IMR-90 (cell line): ENCODE measurements around the gene LARP1. TPM values are rescaled to one million over a fixed set of nuclear protein-coding genes. Genes with fewer than 3 reads are reported as not detected.

ENCODE experiments used
- ATAC-seq: fragments of 200-7000 bp; cut with Tn5 transposase; 2 replicates; pipeline ENCODE4 v1.9.1; 2020; ENCODE audit warnings: low read depth, mild to moderate bottlenecking, moderate library complexity
- BruUV-seq: library from RNA; stranded (reverse); fragments of 400-500 nt; replicated peaks from 2 replicates; lab custom pipeline; 2021; lab: Mats Ljungman, UMichigan
- CTCF ChIA-PET: fragments of 300-600 bp; formaldehyde crosslinking; extraction: SDS; loops from one replicate; lab custom pipeline; 2021; ENCODE audit warnings: antibody characterized with exemption; lab: Yijun Ruan, JAX
- POLR2A ChIA-PET: fragments of 300-600 bp; sonication (Branson Sonifier 250); formaldehyde crosslinking; loops from one replicate; lab custom pipeline; 2022; ENCODE audit warnings: antibody characterized with exemption; ENCODE audit not compliant: unreplicated experiment; lab: Charles Lee
- DNase-seq: peaks from one replicate; pipeline ENCODE4 v3.0.0; 2013
- H2AFZ ChIP-seq: replicated peaks from 2 replicates; pipeline ENCODE3; 2013; ENCODE audit warnings: low read length, mild to moderate bottlenecking; ENCODE audit not compliant: poor library complexity
- H2AK5ac ChIP-seq: 2 replicates; pipeline ENCODE4 v1.6.1; 2013; ENCODE audit warnings: low read depth, low read length, inconsistent platforms
- H2AK9ac ChIP-seq: replicated peaks from 2 replicates; pipeline ENCODE3; 2013; ENCODE audit warnings: mild to moderate bottlenecking, low read depth, low read length, moderate library complexity; ENCODE audit not compliant: poor library complexity
- H2BK120ac ChIP-seq: 2 replicates; pipeline ENCODE4 v1.6.1; 2013; ENCODE audit warnings: low read depth, low read length, inconsistent platforms
- H2BK15ac ChIP-seq: 3 replicates; pipeline ENCODE4 v1.6.1; 2013; ENCODE audit warnings: low read depth, low read length, inconsistent platforms
- H2BK20ac ChIP-seq: 2 replicates; pipeline ENCODE4 v1.6.1; 2013; ENCODE audit warnings: low read depth, mild to moderate bottlenecking, inconsistent platforms, low read length, moderate library complexity
- H2BK5ac ChIP-seq: 2 replicates; pipeline ENCODE4 v1.6.1; 2013; ENCODE audit warnings: mild to moderate bottlenecking, low read depth, low read length, inconsistent platforms; ENCODE audit not compliant: poor library complexity, severe bottlenecking
- H3K14ac ChIP-seq: replicated peaks from 2 replicates; pipeline ENCODE4 v1.6.1; 2013; ENCODE audit warnings: low read depth, low read length, inconsistent platforms
- H3K18ac ChIP-seq: 2 replicates; pipeline ENCODE4 v1.6.1; 2013; ENCODE audit warnings: low read depth, low read length, control low read depth
- H3K23ac ChIP-seq: 2 replicates; pipeline ENCODE4 v1.6.1; 2013; ENCODE audit warnings: low read depth, low read length, inconsistent platforms
- H3K27ac ChIP-seq: 2 replicates; pipeline ENCODE4 v1.5.1; 2013; ENCODE audit warnings: mild to moderate bottlenecking, control low read depth, low read length; ENCODE audit not compliant: insufficient read depth
- H3K27me3 ChIP-seq: 2 replicates; pipeline ENCODE4 v1.6.1; 2013; ENCODE audit warnings: low read length; ENCODE audit not compliant: control insufficient read depth, insufficient read depth
- H3K36me3 ChIP-seq: 2 replicates; pipeline ENCODE4 v1.6.1; 2013; ENCODE audit warnings: low read length, mixed read lengths; ENCODE audit not compliant: control insufficient read depth, insufficient read depth
- H3K4ac ChIP-seq: 2 replicates; pipeline ENCODE4 v1.6.1; 2013; ENCODE audit warnings: low read depth, low read length, inconsistent platforms
- H3K4me1 ChIP-seq: 2 replicates; pipeline ENCODE4 v1.6.1; 2013; ENCODE audit warnings: low read length, mixed read lengths; ENCODE audit not compliant: control insufficient read depth, insufficient read depth
- H3K4me2 ChIP-seq: 2 replicates; pipeline ENCODE4 v1.6.1; 2013; ENCODE audit warnings: low read depth, mild to moderate bottlenecking, control low read depth, low read length, moderate library complexity
- H3K4me3 ChIP-seq: 2 replicates; pipeline ENCODE4 v1.5.1; 2013; ENCODE audit warnings: low read depth, mild to moderate bottlenecking, control low read depth, low read length, moderate library complexity; ENCODE audit not compliant: insufficient read depth
- H3K56ac ChIP-seq: 2 replicates; pipeline ENCODE4 v1.6.1; 2013; ENCODE audit warnings: low read length, inconsistent platforms; ENCODE audit not compliant: insufficient read depth; ENCODE audit errors: extremely low read depth
- H3K79me1 ChIP-seq, 2 experiments: 2 replicates each; pipeline ENCODE4 v1.6.1; 2013; ENCODE audit warnings: low read length in 2 of 2, inconsistent platforms in 1 of 2, low read depth in 1 of 2
- H3K9ac ChIP-seq: 2 replicates; pipeline ENCODE4 v1.6.1; 2013; ENCODE audit warnings: low read depth, low read length, control low read depth
- H3K9me1 ChIP-seq: 2 replicates; pipeline ENCODE4 v1.6.1; 2013; ENCODE audit warnings: low read length, inconsistent platforms; ENCODE audit not compliant: insufficient read depth
- H3K9me3 ChIP-seq: 2 replicates; pipeline ENCODE4 v1.6.1; 2013; ENCODE audit warnings: low read length; ENCODE audit not compliant: control insufficient read depth, insufficient read depth
- H4K20me1 ChIP-seq: 2 replicates; pipeline ENCODE4 v1.6.1; 2013; ENCODE audit warnings: low read length, inconsistent platforms; ENCODE audit not compliant: insufficient read depth
- H4K5ac ChIP-seq: 2 replicates; pipeline ENCODE4 v1.6.1; 2013; ENCODE audit warnings: mild to moderate bottlenecking, low read depth, low read length, control low read depth
- H4K8ac ChIP-seq, 2 experiments: 2 replicates each; pipeline ENCODE4 v1.6.1; 2013; ENCODE audit warnings: low read depth in 2 of 2, low read length in 2 of 2, control low read depth in 1 of 2, inconsistent platforms in 1 of 2
- H4K91ac ChIP-seq: 2 replicates; pipeline ENCODE4 v1.6.1; 2013; ENCODE audit warnings: low read depth, low read length, inconsistent platforms; ENCODE audit not compliant: insufficient read depth
- BHLHE40 ChIP-seq: fragments of 150-350 bp; IDR thresholded peaks from 2 replicates; pipeline ENCODE4 v1.6.1; 2016; ENCODE audit warnings: mild to moderate bottlenecking, low read depth, low read length
- CEBPB ChIP-seq: IDR thresholded peaks from 2 replicates; pipeline ENCODE4 v1.6.1; 2012; ENCODE audit warnings: low read depth, low read length, improper control_type of control experiment
- CHD1 ChIP-seq: IDR thresholded peaks from 2 replicates; pipeline ENCODE4 v1.6.1; 2012; ENCODE audit warnings: low read depth, low read length, improper control_type of control experiment
- MAZ ChIP-seq: IDR thresholded peaks from 2 replicates; pipeline ENCODE4 v1.6.1; 2012; ENCODE audit warnings: low read depth, mild to moderate bottlenecking, low read length, improper control_type of control experiment, moderate library complexity, borderline replicate concordance
- MXI1 ChIP-seq: IDR thresholded peaks from 2 replicates; pipeline ENCODE4 v1.6.1; 2012; ENCODE audit warnings: low read depth, mild to moderate bottlenecking, low read length, moderate library complexity, borderline replicate concordance
- POLR2A ChIP-seq: IDR thresholded peaks from 2 replicates; pipeline ENCODE4 v1.6.1; 2012; ENCODE audit warnings: mild to moderate bottlenecking, low read depth, low read length
- RFX5 ChIP-seq: IDR thresholded peaks from 2 replicates; pipeline ENCODE4 v1.8.0; 2012; ENCODE audit warnings: low read depth, mild to moderate bottlenecking, low read length, moderate library complexity
- SMC3 ChIP-seq: fragments of 150-350 bp; IDR thresholded peaks from 2 replicates; pipeline ENCODE4 v1.6.1; 2016; ENCODE audit warnings: low read depth, mild to moderate bottlenecking, antibody characterized with exemption, low read length, moderate library complexity
- USF2 ChIP-seq: fragments of 150-350 bp; IDR thresholded peaks from 2 replicates; pipeline ENCODE4 v1.6.1; 2017; ENCODE audit warnings: mild to moderate bottlenecking, antibody characterized with exemption, low read length, low read depth
- WGBS, 2 experiments: methylation state at CpG; one replicate each; pipeline versions ENCODE4 v1.1.5 to v1.1.7; 2013; ENCODE audit warnings: missing lambda C conversion rate in 2 of 2; ENCODE audit not compliant: insufficient read length in 1 of 2; ENCODE audit errors: extremely low coverage in 2 of 2; 5-methylcytosine and 5-hydroxymethylcytosine counted together
- dilution Hi-C: fragments of 300-500 bp; cut with HindIII; formaldehyde crosslinking; loops from one replicate; pipeline ENCODE4 v1.14.3; 2018; ENCODE audit warnings: low sequenced_read_pairs; ENCODE audit not compliant: unreplicated experiment
- in situ Hi-C: fragments of 300-500 bp; cut with MboI; formaldehyde crosslinking; loops from 3 replicates; pipeline ENCODE4 v1.14.3; 2019; ENCODE audit warnings: low sequenced_read_pairs, inconsistent platforms, mixed read lengths
- intact Hi-C: fragments of 100-400 bp; cut with micrococcal nuclease; formaldehyde crosslinking; loops from 2 replicates; pipeline ENCODE4 v1.10.0; 2022
- polyA plus RNA-seq, 3 experiments: library from polyadenylated mRNA; depleted of rRNA; stranded (reverse); fragments of >200 nt; gene quantifications; 2 replicates each; pipeline ENCODE4 v1.2.3, GENCODE V29; 2012; ENCODE audit warnings: low replicate concordance in 1 of 3
- total RNA-seq: library from RNA; depleted of rRNA; stranded (reverse); fragments of >200 nt; gene quantifications from 2 replicates; pipeline ENCODE4 v1.2.3, GENCODE V29; 2012

LARP1 gene
- total and polyA plus RNA-seq, 2 of the 4 experiments (the other 2 are of a cell fraction) = 47.3 to 77.4 TPM

DNA sequence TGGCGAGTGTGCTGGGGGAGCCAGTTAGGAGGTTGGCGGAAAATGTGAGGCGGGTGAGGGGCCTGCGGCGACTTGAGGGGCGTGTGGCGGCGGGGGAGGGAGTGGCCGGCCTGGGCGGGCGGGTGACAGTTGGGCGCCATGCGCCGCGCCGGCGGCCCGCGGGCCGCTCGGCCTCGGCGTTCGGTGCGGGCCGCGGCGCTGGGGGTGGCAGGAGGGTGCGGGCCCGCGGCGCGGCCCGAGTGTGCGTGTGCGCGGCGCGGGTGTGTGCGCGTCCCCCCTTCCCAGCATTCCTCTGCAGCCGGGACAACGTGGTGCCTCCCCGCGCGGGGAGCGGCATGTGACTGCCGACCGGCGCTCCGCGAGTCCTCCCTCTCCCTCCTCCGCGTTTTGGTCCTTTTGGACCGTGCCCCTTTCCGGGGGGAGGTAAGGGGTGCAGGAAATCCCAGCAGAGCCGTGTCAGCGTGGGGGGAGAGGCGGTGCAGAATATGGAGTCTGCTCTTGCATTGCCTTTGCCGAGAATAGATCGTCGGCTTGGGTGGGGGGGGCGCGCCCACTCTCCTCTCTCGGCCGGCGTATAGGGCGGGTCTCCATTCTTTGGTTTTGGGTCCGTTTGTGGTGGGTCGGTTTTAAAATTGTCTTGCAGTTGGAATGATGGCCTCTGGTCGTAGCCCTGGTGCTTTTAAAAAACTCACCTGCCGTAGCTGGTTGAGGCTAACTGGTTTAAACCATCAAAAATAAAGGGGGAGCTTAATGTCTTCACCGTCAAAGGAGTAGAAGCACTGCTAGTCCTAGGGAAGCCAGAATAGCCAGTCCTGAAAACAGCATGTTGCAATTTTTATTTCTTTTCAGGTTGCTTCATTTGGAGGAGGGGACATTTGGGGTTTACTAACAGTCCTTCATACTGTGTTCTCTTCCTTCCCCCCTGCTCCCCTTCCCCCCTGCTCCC, 2.0 kb downstream of the LARP1 start:
- Histone ChIP-seq H2AFZ (peak overlapping the region; percentile 87), H2BK5ac (peak overlapping the region; percentile 91), H3K14ac (peak overlapping the region; percentile 75), H3K4me1 (peaks cover 23% of the 10 kb centered on the region), H2BK15ac (no peak overlapping the region), H4K5ac (no peak overlapping the region), H3K56ac (peak overlapping the region; percentile 74; the same call in 1 of the 2 replicates), H2BK120ac (no peak overlapping the region; the same call in 1 of the 2 replicates), H3K23ac (peak overlapping the region; percentile 90), H4K8ac (peak overlapping the region; percentile 31 to 68; a peak in 2 of 4 replicates), H4K91ac (peak overlapping the region; percentile 57), H3K4ac (peak overlapping the region; percentile 86), H3K79me1 (peaks cover 0 to 32% of the 10 kb centered on the region in 2 experiments; a peak in 2 of 4 replicates), H3K9ac (peak overlapping the region; percentile 100), H3K27me3 (no peaks in the 10 kb centered on the region), H3K9me3 (no peaks in the 10 kb centered on the region), H3K18ac (peak overlapping the region; percentile 46; the same call in 1 of the 2 replicates), H3K4me2 (peak overlapping the region; percentile 97), H3K36me3 (no peaks in the 10 kb centered on the region), H3K9me1 (peaks cover 26% of the 10 kb centered on the region; the same call in 1 of the 2 replicates), H4K20me1 (peaks cover 57% of the 10 kb centered on the region), H3K27ac (peak overlapping the region; percentile 94), H2AK9ac (peak overlapping the region; percentile 98), H2AK5ac (peak overlapping the region; percentile 44; the same call in 1 of the 2 replicates), H3K4me3 (peak overlapping the region; percentile 98), H2BK20ac (no peak overlapping the region)
- ChIA-PET CTCF (no interaction called here), POLR2A (interaction anchor here (0.6 kb wide), 1 partner anchor 84 kb away, joined by 4 read pairs; no protein-coding TSS in a partner anchor)
- BruUV-seq = no TSS peak
- intact Hi-C loops = loop anchor here (2.0 kb wide), 2 partner anchors 38 to 56 kb away; no protein-coding TSS in a partner anchor
- in situ Hi-C loops = loop anchor here (5.0 kb wide), 1 partner anchor 45 kb away; no protein-coding TSS in a partner anchor
- TF ChIP-seq MXI1 (peak; percentile 94), CHD1 (no peak), CEBPB (peak; percentile 38), SMC3 (no peak), MAZ (peak; percentile 63; the same call in 1 of the 2 replicates), USF2 (peak; percentile 62), BHLHE40 (peak; percentile 8; the same call in 1 of the 2 replicates), RFX5 (no peak), POLR2A (no peak)
- 1% methylated on average over 25 of the region's 73 CpGs; no CpG with 5 or more reads in 1 of the 2 experiments for WGBS, 2 experiments
- dilution Hi-C loops = no loop called here
- DNase-seq (peak; percentile 30), ATAC-seq (peak; percentile 3; the same call in 1 of the 2 replicates)
